Measurements from ENCODE around the gene NTNG1.

GRCh38 chr1:107328087-107328486, 187.2 kb downstream of the NTNG1 start:
- TF ChIP-seq GABPA (IDR thresholded peaks at IDR 0.05; ENCODE audit: borderline replicate concordance, insufficient read depth, low read length) (no peak), POLR2AphosphoS5 (IDR thresholded peaks at IDR 0.05; ENCODE audit: low read depth, low read length) (no peak), TAF1 (IDR thresholded peaks at IDR 0.05; ENCODE audit: low read depth, low read length) (no peak), CBX8 (IDR thresholded peaks at IDR 0.05; ENCODE audit: borderline replicate concordance, low read depth, low read length) (no peak), POLR2A (IDR thresholded peaks at IDR 0.05; ENCODE audit: control extremely low read depth in 1 of 2, low read depth in 2 of 2, low read length in 2 of 2) (no peak), CTCF (IDR thresholded peaks at IDR 0.05; ENCODE audit: control extremely low read depth in 1 of 3, insufficient read depth in 1 of 3, low read depth in 1 of 3, low read length in 3 of 3) (no peak), TBP (IDR thresholded peaks at IDR 0.05; ENCODE audit: low read depth, low read length) (no peak), CHD1 (IDR thresholded peaks at IDR 0.05; ENCODE audit: low read depth, low read length) (no peak), JUND (IDR thresholded peaks at IDR 0.05; ENCODE audit: low read length) (no peak), EZH2 (IDR thresholded peaks at IDR 0.05; ENCODE audit: low read depth, low read length, severe bottlenecking) (no peak), NRF1 (IDR thresholded peaks at IDR 0.05; ENCODE audit: low read depth, low read length) (no peak), CBX5 (IDR thresholded peaks at IDR 0.05; ENCODE audit: low read depth, low read length) (no peak)
- TF ChIP-seq, protein P1, sequence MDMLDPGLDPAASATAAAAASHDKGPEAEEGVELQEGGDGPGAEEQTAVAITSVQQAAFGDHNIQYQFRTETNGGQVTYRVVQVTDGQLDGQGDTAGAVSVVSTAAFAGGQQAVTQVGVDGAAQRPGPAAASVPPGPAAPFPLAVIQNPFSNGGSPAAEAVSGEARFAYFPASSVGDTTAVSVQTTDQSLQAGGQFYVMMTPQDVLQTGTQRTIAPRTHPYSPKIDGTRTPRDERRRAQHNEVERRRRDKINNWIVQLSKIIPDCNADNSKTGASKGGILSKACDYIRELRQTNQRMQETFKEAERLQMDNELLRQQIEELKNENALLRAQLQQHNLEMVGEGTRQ (IDR thresholded peaks at IDR 0.05; ENCODE audit: low read length): no peak
- TF ChIP-seq, protein P2, sequence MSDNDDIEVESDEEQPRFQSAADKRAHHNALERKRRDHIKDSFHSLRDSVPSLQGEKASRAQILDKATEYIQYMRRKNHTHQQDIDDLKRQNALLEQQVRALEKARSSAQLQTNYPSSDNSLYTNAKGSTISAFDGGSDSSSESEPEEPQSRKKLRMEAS (IDR thresholded peaks at IDR 0.05): no peak
